Lower leg skin (tissue), 3 donors: Measurements from ENCODE around the gene OGA.

ENCODE experiments used
- CTCF ChIP-seq, 3 donors: fragments of 450-650 bp; IDR thresholded peaks; one replicate each; pipeline ENCODE4 v1.5.1; 2016; ENCODE audit warnings: antibody characterized with exemption in 3 of 3, mild to moderate bottlenecking in 3 of 3, moderate library complexity in 2 of 3
- POLR2A ChIP-seq, 2 donors: fragments of 450-650 bp; IDR thresholded peaks; one replicate each; pipeline ENCODE4 v1.6.1; 2016 to 2017; ENCODE audit warnings: antibody characterized with exemption in 2 of 2, mild to moderate bottlenecking in 1 of 2, moderate library complexity in 1 of 2

- TF ChIP-seq POLR2A (IDR thresholded peaks at IDR 0.05) (no peak), CTCF (IDR thresholded peaks at IDR 0.05) (no peak)
Observed at GRCh38 chr10:101783736-101784118, 34.5 kb downstream of the OGA start.
